DND-41 (cell line): Measurements from ENCODE around the gene FOXN3.

Source experiments
- ATAC-seq: fragments of 200-7000 bp; cut with Tn5 transposase; 3 replicates; pipeline ENCODE4 v1.9.1; 2021; ENCODE audit warnings: low read depth; ENCODE audit not compliant: insufficient read depth
- DNase-seq: peaks from one replicate; pipeline ENCODE4 v3.0.0-alpha.2; 2020
- H2AFZ ChIP-seq: 2 replicates; pipeline ENCODE4 v1.6.0; 2012; ENCODE audit warnings: low read depth, low read length
- H3K27ac ChIP-seq: 2 replicates; pipeline ENCODE4 v1.5.1; 2012; ENCODE audit warnings: low read length, inconsistent platforms
- H3K27me3 ChIP-seq: fragments of 200-600 bp; sonication (generic); 2 replicates; pipeline ENCODE4 v1.6.0; 2012; ENCODE audit warnings: low read length, mild to moderate bottlenecking, inconsistent platforms; ENCODE audit not compliant: insufficient read depth, poor library complexity
- H3K36me3 ChIP-seq: 2 replicates; pipeline ENCODE4 v1.5.1; 2012; ENCODE audit warnings: low read length, inconsistent platforms; ENCODE audit not compliant: insufficient read depth
- H3K4me1 ChIP-seq: 2 replicates; pipeline ENCODE4 v1.5.1; 2012; ENCODE audit warnings: mild to moderate bottlenecking, low read length; ENCODE audit not compliant: insufficient read depth
- H3K4me2 ChIP-seq: 2 replicates; pipeline ENCODE4 v1.6.0; 2012; ENCODE audit warnings: mild to moderate bottlenecking, moderate library complexity, low read length, inconsistent platforms; ENCODE audit not compliant: insufficient read depth
- H3K4me3 ChIP-seq, 2 experiments: fragments of 200-600 bp in 1 of 2; shearing (Covaris generic) in 1 of 2; 2 replicates each; pipeline ENCODE4 v1.5.1; 2012 to 2016; ENCODE audit warnings: inconsistent platforms in 2 of 2, low read length in 2 of 2, mild to moderate bottlenecking in 2 of 2, low read depth in 1 of 2, moderate library complexity in 1 of 2
- H3K79me2 ChIP-seq: 2 replicates; pipeline ENCODE4 v1.6.0; 2012; ENCODE audit warnings: low read length, inconsistent platforms; ENCODE audit not compliant: insufficient read depth
- H3K9ac ChIP-seq: 2 replicates; pipeline ENCODE4 v1.6.0; 2012; ENCODE audit warnings: low read depth, mild to moderate bottlenecking, inconsistent platforms, low read length, moderate library complexity
- H3K9me3 ChIP-seq: 2 replicates; pipeline ENCODE4 v1.5.1; 2012; ENCODE audit warnings: low read length, moderate library complexity, mild to moderate bottlenecking, inconsistent platforms; ENCODE audit not compliant: insufficient read depth, severe bottlenecking
- H4K20me1 ChIP-seq: 2 replicates; pipeline ENCODE4 v1.6.0; 2012; ENCODE audit warnings: low read length; ENCODE audit not compliant: insufficient read depth
- CTCF ChIP-seq: IDR thresholded peaks from 2 replicates; pipeline ENCODE4 v1.5.1; 2012; ENCODE audit warnings: borderline replicate concordance, low read length, moderate library complexity, mild to moderate bottlenecking; ENCODE audit not compliant: poor library complexity, severe bottlenecking; ENCODE audit errors: extremely low read depth
- EZH2 ChIP-seq: IDR thresholded peaks from 3 replicates; pipeline ENCODE4 v1.6.1; 2012; ENCODE audit warnings: borderline replicate concordance, low read depth, mild to moderate bottlenecking, moderate library complexity, low read length, inconsistent platforms; ENCODE audit not compliant: severe bottlenecking

The FOXN3 gene

GRCh38 chr14:89180546-89180945, 236.5 kb downstream of the FOXN3 start:
- peaks cover 51% of the 10 kb centered on the region for H3K36me3 ChIP-seq
- no peak for TF ChIP-seq CTCF
- no peak for TF ChIP-seq EZH2
- H3K9me3 ChIP-seq: no peaks in the 10 kb centered on the region
- H3K9ac ChIP-seq: no peak overlapping the region
- H3K27ac ChIP-seq: no peak overlapping the region
- H3K27me3 ChIP-seq: no peaks in the 10 kb centered on the region
- H4K20me1 ChIP-seq: no peaks in the 10 kb centered on the region
- DNase-seq (no peak), ATAC-seq (no peak)
- no peaks in the 10 kb centered on the region for H3K79me2 ChIP-seq
- no peak overlapping the region for H3K4me2 ChIP-seq
- H3K4me1 ChIP-seq: no peaks in the 10 kb centered on the region; the same call in 1 of the 2 replicates
- H2AFZ ChIP-seq: no peak overlapping the region
- H3K4me3 ChIP-seq: no peak overlapping the region

- no peaks in the 10 kb centered on the region; the same call in 1 of the 2 replicates for H3K4me1 ChIP-seq
- H4K20me1 ChIP-seq: no peaks in the 10 kb centered on the region
- H3K9ac ChIP-seq: no peak overlapping the region
- no peak overlapping the region for H3K27ac ChIP-seq
- no peak overlapping the region for H2AFZ ChIP-seq
- ATAC-seq (no peak), DNase-seq (no peak)
- H3K9me3 ChIP-seq: no peaks in the 10 kb centered on the region
- H3K79me2 ChIP-seq: no peaks in the 10 kb centered on the region
- no peak overlapping the region for H3K4me2 ChIP-seq
- peaks cover 51% of the 10 kb centered on the region for H3K36me3 ChIP-seq
- no peak for TF ChIP-seq CTCF
- no peak overlapping the region for H3K4me3 ChIP-seq
- no peaks in the 10 kb centered on the region for H3K27me3 ChIP-seq
These were observed 237.1 kb downstream of the FOXN3 start for GRCh38 chr14:89179891-89180404.

- Histone ChIP-seq H3K79me2 (no peaks in the 10 kb centered on the region), H3K4me1 (no peaks in the 10 kb centered on the region; the same call in 1 of the 2 replicates), H3K27ac (no peak overlapping the region), H3K27me3 (no peaks in the 10 kb centered on the region), H3K4me3 (no peak overlapping the region), H3K9ac (no peak overlapping the region), H3K4me2 (no peak overlapping the region), H3K36me3 (peaks cover 46% of the 10 kb centered on the region), H4K20me1 (no peaks in the 10 kb centered on the region), H3K9me3 (no peaks in the 10 kb centered on the region), H2AFZ (no peak overlapping the region)
- DNase-seq (no peak), ATAC-seq (no peak)
- no peak for TF ChIP-seq EZH2
- TF ChIP-seq CTCF: no peak
These were observed 238.1 kb downstream of the FOXN3 start for GRCh38 chr14:89178800-89179535.

GRCh38 chr14:89178376-89178775, 238.7 kb downstream of the FOXN3 start:
- no peak overlapping the region for H3K9ac ChIP-seq
- no peak overlapping the region for H3K27ac ChIP-seq
- no peaks in the 10 kb centered on the region for H4K20me1 ChIP-seq
- no peaks in the 10 kb centered on the region; the same call in 1 of the 2 replicates for H3K4me1 ChIP-seq
- H3K4me2 ChIP-seq: no peak overlapping the region
- H3K79me2 ChIP-seq: no peaks in the 10 kb centered on the region
- TF ChIP-seq EZH2 (no peak), CTCF (no peak)
- no peak overlapping the region for H3K4me3 ChIP-seq
- H3K27me3 ChIP-seq: no peaks in the 10 kb centered on the region
- no peak for DNase-seq
- no peak for ATAC-seq
- no peak overlapping the region for H2AFZ ChIP-seq
- no peaks in the 10 kb centered on the region for H3K9me3 ChIP-seq
- peaks cover 49% of the 10 kb centered on the region for H3K36me3 ChIP-seq
